CD4-positive, CD25-positive, alpha-beta regulatory T cell (primary cell): Measurements from ENCODE around the gene ESYT3. TPM values are rescaled to one million over a fixed set of nuclear protein-coding genes. Genes with fewer than 3 reads are reported as not detected.
"Not testable (repeated sequence)": the region's sequence is repeated elsewhere in the genome, so short reads cannot be mapped to it uniquely, and the experiment has no call there.

Experiments
- ATAC-seq, 2 donors: fragments of 150-1000 bp; cut with Tn5 transposase; one replicate each; pipeline ENCODE4 v1.10.0; 2021; ENCODE audit warnings: low read depth in 2 of 2, moderate number of reproducible peaks in 2 of 2, moderate library complexity in 1 of 2
- DNase-seq, 3 donors: peaks; one replicate each; pipeline versions ENCODE4 v3.0.0 to v3.0.0-alpha.2; 2012 to 2022; ENCODE audit warnings: mixed read lengths in 1 of 3
- H3K27ac ChIP-seq: one replicate; pipeline ENCODE4 v1.7.0; 2013; ENCODE audit warnings: mild to moderate bottlenecking, low read length; ENCODE audit not compliant: insufficient read depth, poor library complexity, severe bottlenecking
- H3K27me3 ChIP-seq: one replicate; pipeline ENCODE4 v1.7.0; 2013; ENCODE audit warnings: low read length; ENCODE audit not compliant: control insufficient read depth, insufficient read depth
- H3K36me3 ChIP-seq: one replicate; pipeline ENCODE4 v1.7.0; 2013; ENCODE audit warnings: mild to moderate bottlenecking, low read length, moderate library complexity; ENCODE audit not compliant: control insufficient read depth, insufficient read depth
- H3K4me1 ChIP-seq: 2 replicates; pipeline ENCODE4 v1.7.0; 2013; ENCODE audit warnings: mild to moderate bottlenecking, low read length; ENCODE audit not compliant: insufficient read depth, control insufficient read depth, poor library complexity, severe bottlenecking
- H3K4me3 ChIP-seq: one replicate; pipeline ENCODE4 v1.7.0; 2013; ENCODE audit warnings: low read depth, mild to moderate bottlenecking, low read length, moderate library complexity
- H3K9me3 ChIP-seq, 2 experiments: 1 replicate in 1 of 2; 2 replicates in 1 of 2; pipeline ENCODE4 v1.7.0; 2013; ENCODE audit warnings: low read length in 2 of 2, mild to moderate bottlenecking in 1 of 2, moderate library complexity in 1 of 2; ENCODE audit not compliant: control insufficient read depth in 2 of 2
- H3K27ac Mint-ChIP-seq, 3 donors: one replicate each; pipeline ENCODE4 v1.8.0; 2020 to 2022; ENCODE audit warnings: mild to moderate bottlenecking in 3 of 3, mixed read lengths in 3 of 3, moderate library complexity in 2 of 3
- H3K27me3 Mint-ChIP-seq: one replicate; pipeline ENCODE4 v1.8.0; 2022; ENCODE audit warnings: mild to moderate bottlenecking, mixed read lengths
- H3K36me3 Mint-ChIP-seq: one replicate; pipeline ENCODE4 v1.8.0; 2020; ENCODE audit warnings: mixed read lengths
- H3K4me1 Mint-ChIP-seq, 4 donors: one replicate each; pipeline ENCODE4 v1.8.0; 2020 to 2022; ENCODE audit warnings: mixed read lengths in 4 of 4, mild to moderate bottlenecking in 1 of 4
- H3K4me3 Mint-ChIP-seq, 4 donors: one replicate each; pipeline ENCODE4 v1.8.0; 2020 to 2022; ENCODE audit warnings: mild to moderate bottlenecking in 4 of 4, mixed read lengths in 4 of 4, moderate library complexity in 3 of 4
- H3K9me3 Mint-ChIP-seq, 7 donors: one replicate each; pipeline ENCODE4 v1.8.0; 2020 to 2022; ENCODE audit warnings: mixed read lengths in 7 of 7, mild to moderate bottlenecking in 3 of 7, moderate library complexity in 2 of 7
- polyA plus RNA-seq, 4 donors: library from polyadenylated mRNA; unstranded; fragments of 300-500 nt; fragmentation: Illumina TruSeq; gene quantifications; one replicate each; pipeline ENCODE4 v1.2.3, GENCODE V29; 2021
- total RNA-seq: library from RNA; stranded (reverse); gene quantifications from one replicate; pipeline ENCODE4 v1.2.3, GENCODE V29; 2022

ESYT3 gene
- total and polyA plus RNA-seq, 5 donors from 2014 or later, result 0.17 TPM; not detected in 4

- DNase-seq, result no peak
- H3K36me3 Mint-ChIP-seq, result no peaks in the 10 kb centered on the region
- H3K4me3 Mint-ChIP-seq, result no peak overlapping the region
- H3K4me1 ChIP-seq, result no peaks in the 10 kb centered on the region
- no peaks in the 10 kb centered on the region for H3K4me1 Mint-ChIP-seq
- H3K9me3 ChIP-seq, result no peaks in the 10 kb centered on the region
- no peak overlapping the region for H3K27ac ChIP-seq
- peaks cover 0 to 2% (median 0%) of the 10 kb centered on the region in 7 donors for H3K9me3 Mint-ChIP-seq
- H3K36me3 ChIP-seq, result no peaks in the 10 kb centered on the region
- H3K27ac Mint-ChIP-seq, result no peak overlapping the region
- no peak for ATAC-seq
- no peak overlapping the region for H3K4me3 ChIP-seq
- peaks cover 5% of the 10 kb centered on the region for H3K27me3 ChIP-seq
- peaks cover 16% of the 10 kb centered on the region for H3K27me3 Mint-ChIP-seq
Observed at GRCh38 chr3:138477120-138477519, 42.7 kb downstream of the ESYT3 start.

GRCh38 chr3:138477801-138478200, 43.4 kb downstream of the ESYT3 start:
- no peak overlapping the region for H3K4me3 Mint-ChIP-seq
- H3K27ac Mint-ChIP-seq, result no peak overlapping the region
- H3K9me3 ChIP-seq, result no peaks in the 10 kb centered on the region
- H3K4me3 ChIP-seq, result no peak overlapping the region
- peaks cover 0 to 4% (median 0%) of the 10 kb centered on the region in 7 donors for H3K9me3 Mint-ChIP-seq
- no peak for ATAC-seq
- no peaks in the 10 kb centered on the region for H3K36me3 ChIP-seq
- H3K27ac ChIP-seq, result no peak overlapping the region
- H3K4me1 Mint-ChIP-seq, result no peaks in the 10 kb centered on the region
- no peaks in the 10 kb centered on the region for H3K36me3 Mint-ChIP-seq
- H3K4me1 ChIP-seq, result no peaks in the 10 kb centered on the region
- H3K27me3 ChIP-seq, result peaks cover 5% of the 10 kb centered on the region
- H3K27me3 Mint-ChIP-seq, result peaks cover 19% of the 10 kb centered on the region
- no peak for DNase-seq

- H3K9me3 Mint-ChIP-seq, result peaks cover 0 to 6% (median 0%) of the 10 kb centered on the region in 7 donors
Observed at GRCh38 chr3:138479438-138479863, 45.0 kb downstream of the ESYT3 start.

GRCh38 chr3:138484672-138485071, 50.3 kb downstream of the ESYT3 start:
- H3K9me3 ChIP-seq, result peaks cover 11 to 20% of the 10 kb centered on the region in 2 experiments
- not testable (repeated sequence) for H3K27ac ChIP-seq, H3K4me1 Mint-ChIP-seq, H3K36me3 ChIP-seq, H3K4me1 ChIP-seq, H3K36me3 Mint-ChIP-seq, ATAC-seq, H3K4me3 Mint-ChIP-seq, H3K27me3 Mint-ChIP-seq, H3K27ac Mint-ChIP-seq, DNase-seq, H3K27me3 ChIP-seq, H3K4me3 ChIP-seq
- peaks cover 7 to 41% (median 15%) of the 10 kb centered on the region in 7 donors for H3K9me3 Mint-ChIP-seq

More at GRCh38 chr3:138479438-138479863, 45.0 kb downstream of the ESYT3 start:
- Mint-ChIP-seq H3K4me1 (no peaks in the 10 kb centered on the region), H3K36me3 (no peaks in the 10 kb centered on the region), H3K27me3 (peaks cover 17% of the 10 kb centered on the region), H3K4me3 (no peak overlapping the region), H3K27ac (no peak overlapping the region)
- Histone ChIP-seq H3K27ac (no peak overlapping the region), H3K9me3 (no peaks in the 10 kb centered on the region), H3K4me3 (no peak overlapping the region), H3K4me1 (no peaks in the 10 kb centered on the region), H3K27me3 (peaks cover 5% of the 10 kb centered on the region), H3K36me3 (no peaks in the 10 kb centered on the region)
- ATAC-seq, result no peak
- peak in 2 of 3 donors; percentile 5 to 63 for DNase-seq

GRCh38 chr3:138486580-138486979, 52.2 kb downstream of the ESYT3 start:
- not testable (repeated sequence) for ATAC-seq, H3K27me3 ChIP-seq, H3K4me1 ChIP-seq, H3K27me3 Mint-ChIP-seq, H3K4me3 Mint-ChIP-seq, H3K4me1 Mint-ChIP-seq, H3K27ac ChIP-seq, H3K4me3 ChIP-seq, H3K36me3 ChIP-seq, DNase-seq, H3K27ac Mint-ChIP-seq, H3K36me3 Mint-ChIP-seq
- peaks cover 7 to 52% (median 20%) of the 10 kb centered on the region in 7 donors for H3K9me3 Mint-ChIP-seq
- H3K9me3 ChIP-seq, result peaks cover 11 to 20% of the 10 kb centered on the region in 2 experiments

- Histone ChIP-seq H3K36me3 (no peaks in the 10 kb centered on the region), H3K27me3 (no peaks in the 10 kb centered on the region), H3K4me1 (no peaks in the 10 kb centered on the region), H3K9me3 (peaks cover 7 to 9% of the 10 kb centered on the region in 2 experiments), H3K27ac (no peak overlapping the region), H3K4me3 (no peak overlapping the region)
- DNase-seq (no peak), ATAC-seq (no peak)
- Mint-ChIP-seq H3K9me3 (peaks cover 7 to 42% (median 24%) of the 10 kb centered on the region in 7 donors), H3K36me3 (peaks cover 8% of the 10 kb centered on the region), H3K27me3 (no peaks in the 10 kb centered on the region), H3K27ac (no peak overlapping the region), H3K4me1 (no peaks in the 10 kb centered on the region), H3K4me3 (no peak overlapping the region)
Observed at GRCh38 chr3:138491971-138492370, 57.6 kb downstream of the ESYT3 start.

- no peak overlapping the region for H3K27ac ChIP-seq
- ATAC-seq (no peak), DNase-seq (no peak)
- H3K36me3 Mint-ChIP-seq, result peaks cover 8% of the 10 kb centered on the region
- no peaks in the 10 kb centered on the region for H3K4me1 ChIP-seq
- H3K9me3 Mint-ChIP-seq, result peaks cover 3 to 32% (median 14%) of the 10 kb centered on the region in 7 donors
- H3K4me3 ChIP-seq, result no peak overlapping the region
- H3K27me3 ChIP-seq, result no peaks in the 10 kb centered on the region
- no peaks in the 10 kb centered on the region for H3K27me3 Mint-ChIP-seq
- H3K27ac Mint-ChIP-seq, result no peak overlapping the region
- no peaks in the 10 kb centered on the region for H3K9me3 ChIP-seq
- no peaks in the 10 kb centered on the region for H3K4me1 Mint-ChIP-seq
- no peak overlapping the region for H3K4me3 Mint-ChIP-seq
- no peaks in the 10 kb centered on the region for H3K36me3 ChIP-seq
Observed at GRCh38 chr3:138492980-138493675, 58.7 kb downstream of the ESYT3 start.
